ENCODE measurements around the gene IQGAP1.

IQGAP1 gene

DNA sequence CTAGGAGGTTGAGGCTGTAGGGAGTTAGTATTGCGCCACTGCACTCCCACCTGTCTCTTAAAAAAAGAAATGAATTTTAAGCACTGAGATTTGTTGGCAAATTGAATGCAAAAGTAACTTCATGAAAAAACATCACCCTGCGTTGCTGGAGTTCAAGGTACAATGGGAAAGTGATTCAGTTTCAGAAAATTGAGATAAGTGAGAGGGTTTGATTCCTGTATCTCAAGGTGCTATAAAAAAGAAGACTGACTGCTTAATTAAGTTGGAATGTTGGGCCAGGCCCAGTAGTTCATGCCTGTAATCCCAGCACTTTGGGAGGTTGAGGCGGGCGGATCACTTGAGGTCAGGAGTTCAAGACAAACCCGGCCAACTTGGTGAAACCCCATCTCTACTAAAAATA, 39.1 kb downstream of the IQGAP1 start:
- TF ChIP-seq, protein P1, sequence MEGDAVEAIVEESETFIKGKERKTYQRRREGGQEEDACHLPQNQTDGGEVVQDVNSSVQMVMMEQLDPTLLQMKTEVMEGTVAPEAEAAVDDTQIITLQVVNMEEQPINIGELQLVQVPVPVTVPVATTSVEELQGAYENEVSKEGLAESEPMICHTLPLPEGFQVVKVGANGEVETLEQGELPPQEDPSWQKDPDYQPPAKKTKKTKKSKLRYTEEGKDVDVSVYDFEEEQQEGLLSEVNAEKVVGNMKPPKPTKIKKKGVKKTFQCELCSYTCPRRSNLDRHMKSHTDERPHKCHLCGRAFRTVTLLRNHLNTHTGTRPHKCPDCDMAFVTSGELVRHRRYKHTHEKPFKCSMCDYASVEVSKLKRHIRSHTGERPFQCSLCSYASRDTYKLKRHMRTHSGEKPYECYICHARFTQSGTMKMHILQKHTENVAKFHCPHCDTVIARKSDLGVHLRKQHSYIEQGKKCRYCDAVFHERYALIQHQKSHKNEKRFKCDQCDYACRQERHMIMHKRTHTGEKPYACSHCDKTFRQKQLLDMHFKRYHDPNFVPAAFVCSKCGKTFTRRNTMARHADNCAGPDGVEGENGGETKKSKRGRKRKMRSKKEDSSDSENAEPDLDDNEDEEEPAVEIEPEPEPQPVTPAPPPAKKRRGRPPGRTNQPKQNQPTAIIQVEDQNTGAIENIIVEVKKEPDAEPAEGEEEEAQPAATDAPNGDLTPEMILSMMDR (IDR thresholded peaks at IDR 0.05; ENCODE audit: extremely low read depth, insufficient read depth, missing control alignments): no peak
- no peak for DNase-seq (ENCODE audit: low spot score)
- in situ Hi-C loops (cut with MboI; ENCODE audit: low pct_unique_long_range_greater_than_20kb, low sequenced_read_pairs, unreplicated experiment): no loop called here

- in situ Hi-C loops (cut with MboI; ENCODE audit: low pct_unique_long_range_greater_than_20kb, low sequenced_read_pairs, unreplicated experiment): no loop called here
- DNase-seq (ENCODE audit: low spot score): no peak
- TF ChIP-seq, protein P1 (IDR thresholded peaks at IDR 0.05; ENCODE audit: extremely low read depth, insufficient read depth, missing control alignments): no peak
These were observed 44.2 kb downstream of the IQGAP1 start for GRCh38 chr15:90432253-90432652.

DNA sequence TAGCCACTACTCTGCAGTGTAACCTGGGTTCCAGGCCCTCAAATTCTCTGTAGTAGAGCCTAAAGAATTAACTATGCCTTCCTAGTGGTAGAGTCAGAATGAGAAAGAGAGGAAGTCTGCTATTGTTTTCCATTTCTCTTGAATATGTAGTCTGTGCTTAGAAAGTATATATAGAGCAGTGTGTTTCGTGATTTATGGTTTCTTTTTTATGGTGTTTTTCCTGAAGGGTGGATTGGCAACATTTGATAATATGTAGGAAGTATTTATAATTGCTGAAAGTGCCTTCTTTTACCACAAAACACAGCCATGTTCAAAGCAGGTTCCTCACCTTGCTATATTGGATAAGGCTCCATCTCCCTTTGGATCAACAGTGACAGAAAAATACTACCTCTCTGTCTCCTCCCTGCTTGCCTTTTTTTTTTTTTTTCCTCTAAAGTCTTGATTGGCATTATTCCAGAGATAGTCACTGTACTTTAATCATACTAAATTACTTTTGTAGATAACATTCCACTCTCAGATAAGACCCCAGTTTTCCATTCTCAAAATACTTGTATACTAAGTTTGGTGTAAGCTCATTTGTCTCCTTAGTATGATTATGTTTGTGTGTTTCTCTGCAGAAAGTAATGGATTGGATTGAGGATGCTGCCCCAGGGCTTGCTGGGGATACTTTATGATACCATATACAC, 47.8 kb downstream of the IQGAP1 start:
- in situ Hi-C loops (cut with MboI; ENCODE audit: low pct_unique_long_range_greater_than_20kb, low sequenced_read_pairs, unreplicated experiment): no loop called here
- no peak for DNase-seq (ENCODE audit: low spot score)
- TF ChIP-seq, protein P1 (IDR thresholded peaks at IDR 0.05; ENCODE audit: extremely low read depth, insufficient read depth, missing control alignments): no peak

DNA sequence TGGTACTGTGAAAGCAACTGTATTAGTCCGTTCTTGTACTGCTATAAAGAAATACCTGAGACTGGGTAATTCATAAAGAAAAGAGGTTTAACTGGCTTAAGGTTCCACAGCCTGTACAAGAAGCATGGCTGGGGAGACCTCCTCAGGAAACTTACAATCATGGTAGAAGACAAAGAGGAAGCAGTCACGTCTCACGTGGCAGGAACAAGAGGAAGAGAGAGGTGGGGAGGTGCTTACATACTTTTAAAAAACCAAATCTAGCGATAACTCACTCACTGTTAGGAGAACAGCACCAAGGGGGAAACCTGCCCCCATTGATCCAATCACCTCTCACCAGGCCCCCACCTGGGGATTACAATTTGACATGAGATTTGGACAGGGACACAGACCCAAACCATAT, 48.9 kb downstream of the IQGAP1 start:
- in situ Hi-C loops (cut with MboI; ENCODE audit: low pct_unique_long_range_greater_than_20kb, low sequenced_read_pairs, unreplicated experiment): no loop called here
- DNase-seq (ENCODE audit: low spot score): no peak
- TF ChIP-seq, protein P1 (IDR thresholded peaks at IDR 0.05; ENCODE audit: extremely low read depth, insufficient read depth, missing control alignments): no peak

DNA sequence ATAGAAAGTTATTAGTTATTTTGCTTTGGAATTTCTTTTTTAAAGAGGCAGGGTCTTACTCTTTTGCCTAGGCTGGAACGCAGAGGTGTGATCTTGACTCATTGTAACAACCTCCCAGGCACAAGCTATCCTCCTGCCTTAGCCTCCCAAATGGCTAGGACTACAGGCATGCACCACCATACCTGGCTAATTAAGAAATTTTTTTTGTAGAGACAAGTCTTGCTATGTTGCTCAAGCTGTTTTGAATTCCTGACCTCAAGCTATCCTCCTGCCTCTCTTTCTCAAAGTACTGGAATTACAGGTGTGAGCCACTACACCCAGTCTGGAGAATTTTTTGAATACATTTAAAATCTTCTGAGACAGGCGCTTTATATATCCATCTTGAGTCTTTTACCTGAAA, 49.5 kb downstream of the IQGAP1 start:
- in situ Hi-C loops (cut with MboI; ENCODE audit: low pct_unique_long_range_greater_than_20kb, low sequenced_read_pairs, unreplicated experiment): no loop called here
- TF ChIP-seq, protein P1 (IDR thresholded peaks at IDR 0.05; ENCODE audit: extremely low read depth, insufficient read depth, missing control alignments): no peak
- DNase-seq (ENCODE audit: low spot score): no peak

DNA sequence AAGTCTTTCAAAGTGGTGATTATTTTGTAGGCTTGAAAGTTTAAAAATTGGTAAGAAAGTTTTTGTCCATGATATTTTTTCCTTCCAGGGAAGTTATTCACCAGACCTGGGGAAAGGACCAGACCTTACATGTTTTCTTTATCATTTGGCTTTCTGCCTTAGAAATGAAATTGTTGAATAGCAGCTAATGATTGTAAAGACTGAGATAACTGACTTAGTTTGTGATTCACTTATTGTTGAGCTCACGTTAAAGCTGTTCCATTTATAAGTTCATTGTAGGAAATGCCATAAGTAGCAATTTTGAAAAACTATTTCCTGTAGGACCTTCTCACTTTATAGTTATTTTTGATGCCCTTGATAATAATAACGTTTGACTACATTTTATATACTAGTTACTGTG, 51.9 kb downstream of the IQGAP1 start:
- TF ChIP-seq, protein P1 (IDR thresholded peaks at IDR 0.05; ENCODE audit: extremely low read depth, insufficient read depth, missing control alignments): no peak
- no peak for DNase-seq (ENCODE audit: low spot score)
- in situ Hi-C loops (cut with MboI; ENCODE audit: low pct_unique_long_range_greater_than_20kb, low sequenced_read_pairs, unreplicated experiment): no loop called here
